HepG2 (cell line): ENCODE measurements around the gene DNASE1. TPM values are rescaled to one million over a fixed set of nuclear protein-coding genes. Genes with fewer than 3 reads are reported as not detected.
A peak's percentile ranks its signal among the peaks of the same experiment; 100 is the strongest.

Experiments
- BRD4 ChIP-seq: sonication (generic); formaldehyde crosslinking; IDR thresholded peaks from 2 replicates; pipeline ENCODE4 v1.4.0; 2020; ENCODE audit warnings: missing genetic modification reagents
- DBP ChIP-seq: sonication (generic); formaldehyde crosslinking; IDR thresholded peaks from 2 replicates; pipeline ENCODE4 v1.4.0; 2020; ENCODE audit warnings: missing genetic modification reagents; ENCODE audit errors: not compliant biosample characterization
- DR1 ChIP-seq: sonication (generic); formaldehyde crosslinking; IDR thresholded peaks from 2 replicates; pipeline ENCODE4 v1.8.0; 2021; ENCODE audit warnings: mild to moderate bottlenecking, missing genetic modification reagents, inconsistent platforms
- ELF1 ChIP-seq: sonication (generic); formaldehyde crosslinking; IDR thresholded peaks from 2 replicates; pipeline ENCODE4 v1.4.0; 2020; ENCODE audit warnings: missing genetic modification reagents
- JUNB ChIP-seq: sonication (generic); formaldehyde crosslinking; IDR thresholded peaks from 2 replicates; pipeline ENCODE4 v1.8.0; 2022; ENCODE audit warnings: missing genetic modification reagents, mild to moderate bottlenecking, borderline replicate concordance
- KAT7 ChIP-seq: IDR thresholded peaks from 2 replicates; pipeline ENCODE4 v1.6.1; 2018; ENCODE audit warnings: borderline replicate concordance, missing compliant biosample characterization
- NR2C2 ChIP-seq: sonication (generic); formaldehyde crosslinking; IDR thresholded peaks from 2 replicates; pipeline ENCODE4 v1.4.0; 2020; ENCODE audit warnings: missing genetic modification reagents, mild to moderate bottlenecking, moderate library complexity, borderline replicate concordance
- PHF8 ChIP-seq: sonication (generic); formaldehyde crosslinking; IDR thresholded peaks from 2 replicates; pipeline ENCODE4 v1.5.0; 2020; ENCODE audit warnings: missing genetic modification reagents
- POLR2AphosphoS5 ChIP-seq: IDR thresholded peaks from 2 replicates; pipeline ENCODE4 v1.6.1; 2012; ENCODE audit warnings: low read depth, low read length
- SNAPC4 ChIP-seq: sonication (generic); formaldehyde crosslinking; IDR thresholded peaks from 2 replicates; pipeline ENCODE4 v1.4.0; 2020; ENCODE audit warnings: mild to moderate bottlenecking, missing genetic modification reagents
- ZFY ChIP-seq: sonication (generic); formaldehyde crosslinking; IDR thresholded peaks from 2 replicates; pipeline ENCODE4 v1.4.0; 2020; ENCODE audit warnings: missing genetic modification reagents
- ZNF280B ChIP-seq: sonication (generic); formaldehyde crosslinking; IDR thresholded peaks from 2 replicates; pipeline ENCODE4 v1.5.0; 2020; ENCODE audit warnings: missing genetic modification reagents, mild to moderate bottlenecking, borderline replicate concordance
- ZNF503 ChIP-seq: sonication (generic); formaldehyde crosslinking; IDR thresholded peaks from 2 replicates; pipeline ENCODE4 v1.4.0; 2020; ENCODE audit warnings: missing genetic modification reagents
- ZNF513 ChIP-seq: sonication (generic); formaldehyde crosslinking; conservative IDR thresholded peaks from 2 replicates; pipeline ENCODE4 v1.5.0; 2020; ENCODE audit warnings: missing genetic modification reagents
- ZNF772 ChIP-seq: sonication (generic); formaldehyde crosslinking; IDR thresholded peaks from 2 replicates; pipeline ENCODE4 v1.5.0; 2020; ENCODE audit warnings: mild to moderate bottlenecking, missing genetic modification reagents
- ZNF784 ChIP-seq: sonication (generic); formaldehyde crosslinking; IDR thresholded peaks from 2 replicates; pipeline ENCODE4 v1.5.1; 2020; ENCODE audit warnings: missing genetic modification reagents, mild to moderate bottlenecking, borderline replicate concordance
- polyA plus RNA-seq, 8 experiments: library from polyadenylated mRNA; depleted of rRNA in 3 of 8; stranded (reverse) in 7 of 8; unstranded in 1 of 8; fragments of >200 nt; fragmentation: Illumina TruSeq in 4 of 8; extraction: Trizol in 4 of 8; gene quantifications; 2 replicates each; pipeline versions ENCODE4 v1.2.1 to v1.2.3, GENCODE V29; 2011 to 2016; ENCODE audit warnings: low read depth in 4 of 8, missing spikeins in 1 of 8, mixed read lengths in 1 of 8; ENCODE audit not compliant: insufficient read depth in 1 of 8
- total RNA-seq, 5 experiments: library from RNA; depleted of rRNA; stranded (reverse); fragments of >200 nt; fragmentation: Illumina TruSeq; extraction: Trizol; gene quantifications; 2 replicates each; pipeline ENCODE4 v1.2.3, GENCODE V29; 2016; ENCODE audit warnings: low read depth in 1 of 5

DNASE1 gene
- total and polyA plus RNA-seq, 2 of the 13 experiments (the other 11 are each of a cell fraction or from before 2014, with no cell fraction given), result 7.1 to 11.1 TPM

GRCh38 chr16:3611146-3611975 lies 43.1 kb upstream of the DNASE1 start, which contains the start of gene SLX4 (continued):
- TF ChIP-seq SNAPC4 (CRISPR knock-in tag) (0 out of 2 replicates have a peak, but pooled peaks have one; percentile 37), DBP (CRISPR knock-in tag) (no peak), KAT7 (CRISPR knock-in tag) (peak; percentile 67), BRD4 (CRISPR knock-in tag) (no peak), NR2C2 (CRISPR knock-in tag) (no peak), ZNF784 (CRISPR knock-in tag) (no peak; the same call in 1 of the 2 replicates), ELF1 (no peak; the same call in 1 of the 2 replicates), ZNF513 (CRISPR knock-in tag) (0 out of 2 replicates have a peak, but pooled peaks have one; percentile 9), ZNF772 (CRISPR knock-in tag) (peak; percentile 65; the same call in 1 of the 2 replicates), ZNF280B (CRISPR knock-in tag) (peak; percentile 52; the same call in 1 of the 2 replicates), PHF8 (peak; percentile 83), ZFY (CRISPR knock-in tag) (peak; percentile 68), ZNF503 (CRISPR knock-in tag) (0 out of 2 replicates have a peak, but pooled peaks have one; percentile 5), JUNB (CRISPR knock-in tag) (no peak), POLR2AphosphoS5 (peak; percentile 73), DR1 (CRISPR knock-in tag) (0 out of 2 replicates have a peak, but pooled peaks have one; percentile 20)
